ENCODE data around the gene DDRGK1.
"Not testable (repeated sequence)": the region's sequence is repeated elsewhere in the genome, so short reads cannot be mapped to it uniquely, and the experiment has no call there.

DDRGK1 gene

GRCh38 chr20:3183896-3184612 is 20.4 kb downstream of the DDRGK1 start:
- DNase-seq (ENCODE audit: low read depth), result no peak

- DNase-seq (ENCODE audit: low read depth), result not testable (repeated sequence)
These were observed 22.1 kb downstream of the DDRGK1 start for GRCh38 chr20:3182429-3182828.

GRCh38 chr20:3181270-3181669 is 23.2 kb downstream of the DDRGK1 start:
- DNase-seq (ENCODE audit: low read depth), result no peak

GRCh38 chr20:3180319-3180718 is 24.2 kb downstream of the DDRGK1 start:
- DNase-seq (ENCODE audit: low read depth), result no peak

GRCh38 chr20:3177746-3178485 is 26.6 kb downstream of the DDRGK1 start:
- no peak for DNase-seq (ENCODE audit: low read depth)

- no peak for DNase-seq (ENCODE audit: low read depth)
These were observed 29.2 kb downstream of the DDRGK1 start for GRCh38 chr20:3175270-3175669.

GRCh38 chr20:3174442-3175261 is 29.8 kb downstream of the DDRGK1 start:
- no peak for DNase-seq (ENCODE audit: low read depth)

GRCh38 chr20:3173610-3174441 is 30.7 kb downstream of the DDRGK1 start:
- DNase-seq (ENCODE audit: low read depth), result no peak

GRCh38 chr20:3172933-3173609 is 31.4 kb downstream of the DDRGK1 start, which contains the start of gene LZTS3:
Gene LZTS3 (minus strand): TSS chr20:3173549. CDS start chr20:3167163, 6,386 bp downstream.
- DNase-seq (ENCODE audit: low read depth), result no peak

- no peak for DNase-seq (ENCODE audit: low read depth)
These were observed 32.2 kb downstream of the DDRGK1 start for GRCh38 chr20:3172126-3172932.

- no peak for DNase-seq (ENCODE audit: low read depth)
These were observed 32.9 kb downstream of the DDRGK1 start for GRCh38 chr20:3171391-3172125.

- DNase-seq (ENCODE audit: low read depth), result no peak
These were observed 35.5 kb downstream of the DDRGK1 start for GRCh38 chr20:3168829-3169590.

- DNase-seq (ENCODE audit: low read depth), result no peak
These were observed 36.2 kb downstream of the DDRGK1 start for GRCh38 chr20:3168079-3168828.

GRCh38 chr20:3167738-3168078 is 36.8 kb downstream of the DDRGK1 start:
- DNase-seq (ENCODE audit: low read depth), result no peak

- no peak for DNase-seq (ENCODE audit: low read depth)
These were observed 37.6 kb downstream of the DDRGK1 start for GRCh38 chr20:3166913-3167342.

GRCh38 chr20:3166338-3166912 is 38.1 kb downstream of the DDRGK1 start:
- DNase-seq (ENCODE audit: low read depth), result no peak

GRCh38 chr20:3165473-3166337 is 38.8 kb downstream of the DDRGK1 start:
- DNase-seq (ENCODE audit: low read depth), result no peak
